IMR-90 (cell line): Measurements from ENCODE around the gene PDE11A.

Experiments used
- BHLHE40 ChIP-seq: fragments of 150-350 bp; IDR thresholded peaks from 2 replicates; pipeline ENCODE4 v1.6.1; 2016; ENCODE audit warnings: mild to moderate bottlenecking, low read depth, low read length
- CTCF ChIP-seq: conservative IDR thresholded peaks from 2 replicates; pipeline ENCODE4 v1.5.1; 2012; ENCODE audit warnings: mild to moderate bottlenecking, low read depth, low read length, improper control_type of control experiment
- MAFK ChIP-seq: IDR thresholded peaks from 2 replicates; pipeline ENCODE4 v1.6.1; 2012; ENCODE audit warnings: low read depth, low read length, improper control_type of control experiment
- MAZ ChIP-seq: IDR thresholded peaks from 2 replicates; pipeline ENCODE4 v1.6.1; 2012; ENCODE audit warnings: low read depth, mild to moderate bottlenecking, low read length, improper control_type of control experiment, moderate library complexity, borderline replicate concordance
- MXI1 ChIP-seq: IDR thresholded peaks from 2 replicates; pipeline ENCODE4 v1.6.1; 2012; ENCODE audit warnings: low read depth, mild to moderate bottlenecking, low read length, moderate library complexity, borderline replicate concordance
- POLR2A ChIP-seq: IDR thresholded peaks from 2 replicates; pipeline ENCODE4 v1.6.1; 2012; ENCODE audit warnings: mild to moderate bottlenecking, low read depth, low read length
- RAD21 ChIP-seq: IDR thresholded peaks from 2 replicates; pipeline ENCODE4 v1.6.1; 2012; ENCODE audit warnings: low read length, improper control_type of control experiment
- RFX5 ChIP-seq: IDR thresholded peaks from 2 replicates; pipeline ENCODE4 v1.8.0; 2012; ENCODE audit warnings: low read depth, mild to moderate bottlenecking, low read length, moderate library complexity

GRCh38 chr2:178072000-178072382, 586 bp downstream of the PDE11A start:
- no peak for TF ChIP-seq CTCF
- TF ChIP-seq BHLHE40, result no peak
- TF ChIP-seq POLR2A, result no peak
- TF ChIP-seq MXI1, result no peak
- TF ChIP-seq RFX5, result no peak
- no peak for TF ChIP-seq RAD21
- TF ChIP-seq MAZ, result no peak
- no peak for TF ChIP-seq MAFK
